Muscle layer of colon (tissue), 2 donors: ENCODE results near the gene FOXN3.
A peak's percentile ranks its signal among the peaks of the same experiment; 100 is the strongest.
"Not testable (repeated sequence)": the region's sequence is repeated elsewhere in the genome, so short reads cannot be mapped to it uniquely, and the experiment has no call there.

Source experiments
- H3K27ac ChIP-seq: one replicate; pipeline ENCODE4 v1.7.0; 2013; ENCODE audit warnings: low read depth, mild to moderate bottlenecking, low read length, moderate library complexity
- H3K27me3 ChIP-seq, 2 donors: one replicate each; pipeline ENCODE4 v1.7.0; 2013; ENCODE audit warnings: low read length in 2 of 2, mild to moderate bottlenecking in 2 of 2; ENCODE audit not compliant: insufficient read depth in 2 of 2, control insufficient read depth in 1 of 2
- H3K36me3 ChIP-seq: one replicate; pipeline ENCODE4 v1.7.0; 2013; ENCODE audit warnings: mild to moderate bottlenecking, low read length; ENCODE audit not compliant: insufficient read depth
- H3K4me1 ChIP-seq: one replicate; pipeline ENCODE4 v1.7.0; 2013; ENCODE audit warnings: mild to moderate bottlenecking, low read length; ENCODE audit not compliant: insufficient read depth
- H3K4me3 ChIP-seq, 2 donors: one replicate each; pipeline ENCODE4 v1.7.0; 2013; ENCODE audit warnings: low read length in 2 of 2, low read depth in 1 of 2, mild to moderate bottlenecking in 1 of 2, moderate library complexity in 1 of 2
- H3K9ac ChIP-seq: one replicate; pipeline ENCODE4 v1.7.0; 2013; ENCODE audit warnings: low read length
- H3K9me3 ChIP-seq: one replicate; pipeline ENCODE4 v1.7.0; 2013; ENCODE audit warnings: mild to moderate bottlenecking, low read length
- donor health status: abdominal sarcoma.
- donor health status: Adenocarcinoma of cecum.

FOXN3 gene

GRCh38 chr14:89303456-89304435, 113.3 kb downstream of the FOXN3 start:
- Histone ChIP-seq H3K4me1 (peaks cover 47% of the 10 kb centered on the region), H3K9ac (peak overlapping the region; percentile 45), H3K36me3 (no peaks in the 10 kb centered on the region), H3K4me3 (peak overlapping the region in 1 of 2 donors; percentile 18), H3K9me3 (no peaks in the 10 kb centered on the region), H3K27me3 (no peaks in the 10 kb centered on the region), H3K27ac (peak overlapping the region; percentile 93)

DNA sequence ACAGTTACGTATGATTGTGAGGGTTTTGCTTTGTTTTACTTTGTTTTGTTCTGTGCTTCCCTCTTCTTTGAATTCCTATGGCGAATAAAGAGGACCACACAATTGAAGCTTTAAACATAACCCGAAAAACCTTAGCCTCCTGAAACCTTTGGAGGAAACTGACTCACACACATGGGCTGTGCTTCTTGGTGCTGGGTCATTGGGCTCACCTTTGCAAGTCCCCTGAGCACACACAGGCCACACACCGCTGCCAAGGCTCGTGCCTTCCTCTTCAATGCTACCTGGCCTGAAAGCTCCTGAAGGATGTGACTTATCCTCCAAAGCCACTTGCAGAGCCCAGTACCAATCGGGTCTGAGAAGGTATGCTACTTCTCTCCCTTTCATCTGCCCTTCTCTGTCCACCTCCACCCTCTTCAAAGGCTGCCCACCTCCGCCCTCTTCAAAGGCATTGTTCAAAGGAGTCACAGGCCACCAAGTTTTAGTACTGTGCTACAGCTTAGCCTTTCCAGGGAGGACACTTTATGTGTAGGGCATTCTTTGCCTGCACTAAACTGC, 114.6 kb downstream of the FOXN3 start:
- no peaks in the 10 kb centered on the region for H3K9me3 ChIP-seq
- H3K27me3 ChIP-seq = no peaks in the 10 kb centered on the region
- no peak overlapping the region for H3K4me3 ChIP-seq
- peak overlapping the region; percentile 17 for H3K27ac ChIP-seq
- H3K4me1 ChIP-seq = peaks cover 46% of the 10 kb centered on the region
- no peaks in the 10 kb centered on the region for H3K36me3 ChIP-seq
- no peak overlapping the region for H3K9ac ChIP-seq

DNA sequence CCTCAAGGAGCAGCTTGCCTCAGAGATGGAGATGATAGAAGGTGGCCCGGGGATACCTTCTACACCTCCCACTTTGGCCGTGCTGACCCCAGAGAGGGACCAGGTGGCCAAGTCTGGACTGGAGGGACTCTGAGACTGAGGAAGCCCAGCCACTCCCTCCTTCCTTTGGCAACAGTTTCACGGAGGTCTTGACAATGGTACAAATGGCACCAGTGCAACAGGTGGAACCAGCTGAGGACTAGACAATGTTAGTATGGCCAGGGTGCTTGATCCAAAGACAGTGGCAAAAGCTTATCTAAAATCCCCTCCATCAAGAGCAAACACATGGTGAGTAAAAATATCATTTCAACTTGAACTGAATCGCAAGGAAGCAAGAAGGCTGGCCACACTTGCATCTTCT, 117.4 kb downstream of the FOXN3 start:
- no peaks in the 10 kb centered on the region for H3K36me3 ChIP-seq
- no peaks in the 10 kb centered on the region for H3K9me3 ChIP-seq
- no peak overlapping the region for H3K27ac ChIP-seq
- no peak overlapping the region for H3K9ac ChIP-seq
- peaks cover 25% of the 10 kb centered on the region for H3K4me1 ChIP-seq
- no peaks in the 10 kb centered on the region for H3K27me3 ChIP-seq
- H3K4me3 ChIP-seq = no peak overlapping the region

DNA sequence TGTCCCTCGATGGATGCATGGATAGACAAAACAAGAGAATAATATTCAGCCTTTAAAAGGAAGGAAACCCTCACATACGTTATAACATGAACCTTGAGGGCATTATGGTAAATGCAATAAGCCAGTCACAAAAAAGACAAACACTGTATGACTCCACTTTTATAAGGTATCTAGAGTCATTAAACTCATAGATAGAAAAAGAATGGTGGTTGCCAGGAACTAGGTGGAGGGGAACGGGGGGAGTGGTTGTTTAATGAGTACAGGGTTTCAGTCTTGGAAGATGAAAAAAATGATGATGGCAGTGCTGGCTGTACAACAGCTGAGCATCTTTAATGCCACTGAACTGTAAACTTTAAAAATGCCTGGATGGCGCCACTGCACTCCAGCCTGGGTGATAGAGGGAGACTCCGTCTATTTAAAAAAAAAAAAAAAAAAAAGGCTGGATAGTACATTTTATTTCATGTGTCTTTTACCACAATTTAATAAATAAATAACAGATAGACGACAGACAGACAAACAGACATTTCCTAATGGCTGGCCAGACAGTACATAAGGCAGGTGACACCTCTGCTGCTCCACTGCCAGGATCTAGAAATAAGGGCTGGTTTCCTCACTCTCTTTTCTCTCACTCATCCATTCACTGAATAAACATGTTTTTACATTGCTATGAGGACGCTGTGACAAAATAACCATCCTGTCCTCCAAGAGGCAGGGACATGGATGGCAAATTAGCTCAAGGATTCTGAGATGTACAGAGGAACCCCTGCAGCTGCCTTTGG, 118.8 kb downstream of the FOXN3 start:
- Histone ChIP-seq H3K9me3 (no peaks in the 10 kb centered on the region), H3K36me3 (no peaks in the 10 kb centered on the region), H3K4me1 (peaks cover 13% of the 10 kb centered on the region), H3K27ac (no peak overlapping the region), H3K9ac (no peak overlapping the region), H3K27me3 (no peaks in the 10 kb centered on the region), H3K4me3 (no peak overlapping the region)

DNA sequence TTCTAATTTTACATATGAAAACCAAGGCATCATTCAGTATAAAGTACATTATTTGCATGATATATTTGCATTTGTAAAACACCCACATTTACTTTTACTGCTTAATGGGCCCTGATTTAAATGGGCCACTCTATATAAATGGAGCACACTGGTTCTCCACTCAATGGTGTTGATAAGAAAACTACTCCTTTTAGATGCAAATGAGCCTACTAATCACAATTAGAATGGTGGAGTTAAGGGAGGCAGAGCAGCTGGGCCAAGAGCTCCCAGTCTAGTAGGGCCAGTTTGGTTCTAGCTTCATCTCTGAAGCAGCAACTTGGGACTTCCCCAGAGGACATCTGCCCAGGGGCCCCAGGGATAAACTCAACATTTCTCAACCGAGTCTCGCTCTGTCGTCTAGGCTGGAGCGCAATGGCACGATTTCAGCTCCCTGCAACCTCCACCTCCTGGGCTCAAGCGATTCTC, 120.7 kb downstream of the FOXN3 start:
- Histone ChIP-seq H3K27ac (no peak overlapping the region), H3K9ac (no peak overlapping the region), H3K27me3 (no peaks in the 10 kb centered on the region), H3K4me1 (peaks cover 8% of the 10 kb centered on the region), H3K4me3 (no peak overlapping the region), H3K9me3 (no peaks in the 10 kb centered on the region), H3K36me3 (no peaks in the 10 kb centered on the region)

DNA sequence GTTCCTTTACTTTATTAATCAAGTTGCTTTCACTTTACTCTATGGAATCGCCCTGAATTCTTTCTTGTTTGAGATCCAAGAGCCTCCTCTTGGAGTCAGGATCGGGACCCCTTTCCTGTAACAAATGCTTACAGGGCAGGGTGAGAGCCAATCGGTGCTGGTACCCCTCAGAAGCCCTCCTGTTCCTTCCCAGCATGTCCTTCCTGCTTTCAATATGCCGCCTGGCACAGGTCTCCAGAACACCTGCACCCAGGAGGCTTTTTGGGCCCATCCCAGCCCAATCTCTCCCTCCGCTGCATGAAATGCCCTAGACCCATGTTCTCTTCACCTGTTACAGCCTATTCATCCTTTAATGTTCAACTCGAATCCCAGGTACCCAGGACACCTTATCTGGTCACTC, 122.2 kb downstream of the FOXN3 start:
- Histone ChIP-seq H3K4me3 (no peak overlapping the region), H3K27ac (no peak overlapping the region), H3K9me3 (no peaks in the 10 kb centered on the region), H3K4me1 (peaks cover 8% of the 10 kb centered on the region), H3K27me3 (no peaks in the 10 kb centered on the region), H3K36me3 (no peaks in the 10 kb centered on the region), H3K9ac (no peak overlapping the region)

DNA sequence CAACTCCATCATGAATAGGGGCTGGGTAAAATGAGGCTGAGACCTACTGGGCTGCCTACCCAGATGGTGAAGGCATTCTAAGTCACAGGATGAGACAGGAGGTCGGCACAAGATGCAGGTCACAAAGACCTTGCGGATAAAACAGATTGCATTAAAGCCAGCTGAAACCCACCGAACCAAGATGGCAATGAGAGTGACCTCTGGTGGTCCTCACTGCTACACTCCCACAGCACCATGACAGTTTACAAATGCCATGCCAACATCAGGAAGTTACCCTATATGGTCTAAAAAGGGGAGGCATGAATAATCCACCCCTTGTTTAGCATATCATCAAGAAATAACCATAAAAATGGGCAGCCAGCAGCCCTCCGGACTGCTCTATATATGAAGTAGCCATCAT, 122.6 kb downstream of the FOXN3 start:
- not testable (repeated sequence) for H3K27ac ChIP-seq, H3K27me3 ChIP-seq, H3K4me3 ChIP-seq, H3K4me1 ChIP-seq, H3K9me3 ChIP-seq, H3K9ac ChIP-seq, H3K36me3 ChIP-seq

DNA sequence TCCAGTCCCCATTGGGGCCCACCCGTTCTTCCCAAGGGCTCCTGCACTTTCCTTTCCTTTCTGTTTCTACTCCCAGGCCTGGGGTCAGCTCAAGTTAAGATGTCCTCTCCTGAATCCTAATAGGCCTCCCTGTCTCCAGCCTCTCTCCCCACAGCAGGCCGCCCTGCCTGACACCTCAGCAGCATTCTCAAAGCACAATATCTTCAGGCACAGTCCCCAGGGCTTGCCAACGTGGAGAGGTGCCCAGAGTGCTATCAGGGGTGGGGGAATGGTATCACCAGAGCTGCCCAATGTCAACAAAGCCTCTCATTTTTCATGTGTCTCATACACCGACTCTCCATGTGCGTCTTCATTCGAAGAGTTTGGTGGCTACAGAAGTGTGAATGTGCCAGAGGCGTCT, 123.0 kb downstream of the FOXN3 start:
- Histone ChIP-seq H3K4me3 (no peak overlapping the region), H3K27me3 (no peaks in the 10 kb centered on the region), H3K4me1 (peaks cover 8% of the 10 kb centered on the region), H3K9ac (no peak overlapping the region), H3K36me3 (no peaks in the 10 kb centered on the region), H3K9me3 (no peaks in the 10 kb centered on the region), H3K27ac (no peak overlapping the region)

- no peaks in the 10 kb centered on the region for H3K9me3 ChIP-seq
- H3K4me1 ChIP-seq = peaks cover 5% of the 10 kb centered on the region
- no peaks in the 10 kb centered on the region for H3K27me3 ChIP-seq
- no peaks in the 10 kb centered on the region for H3K36me3 ChIP-seq
- H3K27ac ChIP-seq = no peak overlapping the region
- no peak overlapping the region for H3K9ac ChIP-seq
- no peak overlapping the region for H3K4me3 ChIP-seq
These were observed 123.6 kb downstream of the FOXN3 start for GRCh38 chr14:89293314-89293916.

- H3K9ac ChIP-seq = no peak overlapping the region
- H3K4me1 ChIP-seq = peaks cover 4% of the 10 kb centered on the region
- no peaks in the 10 kb centered on the region for H3K9me3 ChIP-seq
- no peaks in the 10 kb centered on the region for H3K27me3 ChIP-seq
- no peak overlapping the region for H3K4me3 ChIP-seq
- H3K27ac ChIP-seq = no peak overlapping the region
- H3K36me3 ChIP-seq = no peaks in the 10 kb centered on the region
These were observed 124.3 kb downstream of the FOXN3 start for GRCh38 chr14:89292579-89293313.
